PC-9 (cell line): Measurements from ENCODE around the gene PTPRM. TPM values are rescaled to one million over a fixed set of nuclear protein-coding genes. Genes with fewer than 3 reads are reported as not detected.

Experiments
- BruUV-seq: library from RNA; stranded (reverse); fragments of 400-500 nt; replicated peaks from 2 replicates; lab custom pipeline; 2021; lab: Mats Ljungman, UMichigan
- CTCF ChIA-PET: fragments of 300-600 bp; sonication (Branson Sonifier 250); formaldehyde crosslinking; loops from one replicate; lab custom pipeline; 2022; ENCODE audit warnings: antibody characterized with exemption; lab: Charles Lee
- POLR2A ChIA-PET: fragments of 300-600 bp; sonication (Branson Sonifier 250); formaldehyde crosslinking; loops from one replicate; lab custom pipeline; 2022; ENCODE audit warnings: antibody characterized with exemption; ENCODE audit not compliant: unreplicated experiment; lab: Charles Lee
- DNase-seq, 2 experiments: peaks; one replicate each; pipeline versions ENCODE4 v3.0.0 to v3.0.0-alpha.2; 2015 to 2022; ENCODE audit warnings: mixed read lengths in 1 of 2
- H2AFZ ChIP-seq: fragments of 200-600 bp; sonication (generic); 2 replicates; pipeline ENCODE4 v1.8.1; 2017; ENCODE audit warnings: antibody characterized with exemption
- H3F3A ChIP-seq: fragments of 200-600 bp; sonication (generic); 2 replicates; pipeline ENCODE4 v1.8.1; 2017; ENCODE audit warnings: antibody characterized with exemption, mild to moderate bottlenecking, low read depth; ENCODE audit not compliant: insufficient read depth
- H3K27ac ChIP-seq: fragments of 200-600 bp; sonication (generic); 2 replicates; pipeline ENCODE4 v1.6.1; 2016; ENCODE audit warnings: mixed run types
- H3K27me3 ChIP-seq: fragments of 200-600 bp; sonication (generic); 2 replicates; pipeline ENCODE4 v1.6.1; 2016; ENCODE audit warnings: low read depth, mixed run types; ENCODE audit not compliant: insufficient read depth
- H3K36me3 ChIP-seq: fragments of 200-600 bp; sonication (generic); 2 replicates; pipeline ENCODE4 v1.6.1; 2016; ENCODE audit warnings: low read depth, mixed run types
- H3K4me1 ChIP-seq: fragments of 200-600 bp; sonication (generic); replicated peaks from 2 replicates; pipeline ENCODE4 v1.6.1; 2016; ENCODE audit warnings: mixed run types; ENCODE audit not compliant: insufficient read depth
- H3K4me2 ChIP-seq: fragments of 200-600 bp; sonication (generic); 2 replicates; pipeline ENCODE4 v1.6.1; 2017; ENCODE audit warnings: mixed run types
- H3K4me3 ChIP-seq: fragments of 200-600 bp; sonication (generic); 2 replicates; pipeline ENCODE4 v1.6.1; 2016; ENCODE audit warnings: mixed run types
- H3K79me2 ChIP-seq: fragments of 200-600 bp; sonication (generic); 2 replicates; pipeline ENCODE4 v1.6.1; 2017; ENCODE audit warnings: low read depth, mixed run types
- H3K9me2 ChIP-seq: fragments of 200-600 bp; sonication (generic); 2 replicates; pipeline ENCODE4 v1.8.1; 2017; ENCODE audit warnings: mild to moderate bottlenecking; ENCODE audit not compliant: insufficient read depth
- H3K9me3 ChIP-seq: fragments of 200-600 bp; sonication (generic); 2 replicates; pipeline ENCODE4 v1.8.1; 2016; ENCODE audit warnings: low read depth; ENCODE audit not compliant: insufficient read depth
- H4K20me1 ChIP-seq: fragments of 200-600 bp; sonication (generic); 2 replicates; pipeline ENCODE4 v1.8.1; 2017; ENCODE audit not compliant: insufficient read depth
- EZH2 ChIP-seq: fragments of 200-600 bp; sonication (generic); IDR thresholded peaks from 2 replicates; pipeline ENCODE4 v1.8.0; 2017; ENCODE audit warnings: antibody characterized with exemption, low read depth
- intact Hi-C: fragments of 100-400 bp; cut with micrococcal nuclease; formaldehyde crosslinking; loops from one replicate; pipeline ENCODE4 v1.10.0; 2022; ENCODE audit not compliant: unreplicated experiment
- total RNA-seq: library from RNA; stranded (reverse); gene quantifications from 2 replicates; pipeline ENCODE4 v1.2.3, GENCODE V29; 2021
- TF ChIP-seq, protein P1 (sequence below): fragments of 200-600 bp; sonication (generic); conservative IDR thresholded peaks from 2 replicates; pipeline ENCODE4 v1.6.1; 2017; ENCODE audit warnings: mixed run types, antibody characterized with exemption, mild to moderate bottlenecking, moderate library complexity

Gene PTPRM
- total RNA-seq, 1 experiment from 2014 or later, result 32.5 TPM

DNA sequence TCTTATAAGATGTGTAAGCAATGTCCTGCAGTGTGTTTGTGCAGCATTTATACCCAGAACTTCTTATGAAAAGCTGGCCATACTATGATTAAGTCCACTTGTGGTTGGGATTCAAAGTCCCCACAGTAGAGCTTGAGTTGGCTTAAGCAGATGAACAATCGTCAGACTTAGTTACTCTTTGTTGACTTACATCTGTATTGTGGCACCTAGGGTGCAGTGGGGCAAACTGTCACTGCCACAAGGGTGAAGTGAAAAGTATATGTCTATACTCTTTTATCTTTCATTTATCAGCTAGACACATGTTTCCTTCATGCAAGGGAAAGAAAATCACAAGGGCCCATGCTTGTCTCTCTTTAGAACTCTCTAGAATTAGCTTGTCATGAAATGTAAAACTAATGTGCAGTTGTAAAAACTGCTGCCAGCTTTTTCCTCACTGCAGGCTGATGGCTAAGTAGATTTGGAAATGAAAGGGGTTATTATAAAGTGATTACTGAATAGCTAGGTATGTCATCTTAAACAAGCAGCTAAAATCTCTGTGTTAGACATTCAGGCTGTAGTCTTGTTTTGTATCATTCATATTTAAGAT, 474.5 kb downstream of the PTPRM start:
- CTCF ChIA-PET, result no interaction called here
- Histone ChIP-seq H4K20me1 (no peaks in the 10 kb centered on the region), H3K4me1 (no peaks in the 10 kb centered on the region), H3K79me2 (no peaks in the 10 kb centered on the region; the same call in 1 of the 2 replicates), H3K27me3 (no peaks in the 10 kb centered on the region), H2AFZ (no peak overlapping the region), H3K36me3 (no peaks in the 10 kb centered on the region), H3K4me3 (no peak overlapping the region), H3K27ac (no peak overlapping the region), H3K4me2 (no peak overlapping the region), H3F3A (no peaks in the 10 kb centered on the region), H3K9me2 (no peaks in the 10 kb centered on the region), H3K9me3 (no peaks in the 10 kb centered on the region; the same call in 1 of the 2 replicates)
- no TSS peak for BruUV-seq
- POLR2A ChIA-PET, result interaction anchor here (0.7 kb wide), 1 partner anchor 23 kb away, joined by 3 read pairs; no protein-coding TSS in a partner anchor
- intact Hi-C loops, result no loop called here
- no peak for TF ChIP-seq EZH2
- TF ChIP-seq, protein P1, sequence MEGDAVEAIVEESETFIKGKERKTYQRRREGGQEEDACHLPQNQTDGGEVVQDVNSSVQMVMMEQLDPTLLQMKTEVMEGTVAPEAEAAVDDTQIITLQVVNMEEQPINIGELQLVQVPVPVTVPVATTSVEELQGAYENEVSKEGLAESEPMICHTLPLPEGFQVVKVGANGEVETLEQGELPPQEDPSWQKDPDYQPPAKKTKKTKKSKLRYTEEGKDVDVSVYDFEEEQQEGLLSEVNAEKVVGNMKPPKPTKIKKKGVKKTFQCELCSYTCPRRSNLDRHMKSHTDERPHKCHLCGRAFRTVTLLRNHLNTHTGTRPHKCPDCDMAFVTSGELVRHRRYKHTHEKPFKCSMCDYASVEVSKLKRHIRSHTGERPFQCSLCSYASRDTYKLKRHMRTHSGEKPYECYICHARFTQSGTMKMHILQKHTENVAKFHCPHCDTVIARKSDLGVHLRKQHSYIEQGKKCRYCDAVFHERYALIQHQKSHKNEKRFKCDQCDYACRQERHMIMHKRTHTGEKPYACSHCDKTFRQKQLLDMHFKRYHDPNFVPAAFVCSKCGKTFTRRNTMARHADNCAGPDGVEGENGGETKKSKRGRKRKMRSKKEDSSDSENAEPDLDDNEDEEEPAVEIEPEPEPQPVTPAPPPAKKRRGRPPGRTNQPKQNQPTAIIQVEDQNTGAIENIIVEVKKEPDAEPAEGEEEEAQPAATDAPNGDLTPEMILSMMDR, result no peak
- DNase-seq, result no peak

DNA sequence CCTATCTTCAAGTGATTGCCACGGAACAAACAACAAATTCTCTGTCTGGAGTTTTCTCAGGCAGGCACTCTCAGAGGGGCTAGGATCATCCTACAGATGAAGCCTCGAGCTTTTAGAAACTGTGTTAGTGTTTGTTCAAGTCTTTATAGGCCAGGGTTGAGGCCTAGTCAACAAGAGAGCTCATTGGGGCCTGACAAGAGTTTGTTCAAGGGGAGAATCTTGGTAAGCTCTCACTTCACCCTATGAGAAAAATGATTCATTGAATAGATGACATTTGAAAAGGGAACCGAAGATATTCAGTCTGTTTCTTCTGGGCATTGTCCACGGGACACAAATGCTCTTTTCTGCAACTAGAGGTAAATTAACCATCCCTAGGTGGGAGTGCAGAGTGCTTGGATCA, 476.9 kb downstream of the PTPRM start:
- no peaks in the 10 kb centered on the region for H4K20me1 ChIP-seq
- H3F3A ChIP-seq, result no peaks in the 10 kb centered on the region
- no peaks in the 10 kb centered on the region for H3K9me2 ChIP-seq
- intact Hi-C loops, result no loop called here
- no peak for DNase-seq
- no peak overlapping the region for H3K27ac ChIP-seq
- TF ChIP-seq, protein P1, result no peak
- TF ChIP-seq EZH2, result no peak
- no peak overlapping the region for H3K4me3 ChIP-seq
- H3K9me3 ChIP-seq, result no peaks in the 10 kb centered on the region; the same call in 1 of the 2 replicates
- POLR2A ChIA-PET, result no interaction called here
- H2AFZ ChIP-seq, result no peak overlapping the region
- H3K27me3 ChIP-seq, result no peaks in the 10 kb centered on the region
- peaks cover 3% of the 10 kb centered on the region for H3K4me1 ChIP-seq
- BruUV-seq, result no TSS peak
- H3K36me3 ChIP-seq, result no peaks in the 10 kb centered on the region
- no peaks in the 10 kb centered on the region; the same call in 1 of the 2 replicates for H3K79me2 ChIP-seq
- H3K4me2 ChIP-seq, result no peak overlapping the region
- CTCF ChIA-PET, result no interaction called here

DNA sequence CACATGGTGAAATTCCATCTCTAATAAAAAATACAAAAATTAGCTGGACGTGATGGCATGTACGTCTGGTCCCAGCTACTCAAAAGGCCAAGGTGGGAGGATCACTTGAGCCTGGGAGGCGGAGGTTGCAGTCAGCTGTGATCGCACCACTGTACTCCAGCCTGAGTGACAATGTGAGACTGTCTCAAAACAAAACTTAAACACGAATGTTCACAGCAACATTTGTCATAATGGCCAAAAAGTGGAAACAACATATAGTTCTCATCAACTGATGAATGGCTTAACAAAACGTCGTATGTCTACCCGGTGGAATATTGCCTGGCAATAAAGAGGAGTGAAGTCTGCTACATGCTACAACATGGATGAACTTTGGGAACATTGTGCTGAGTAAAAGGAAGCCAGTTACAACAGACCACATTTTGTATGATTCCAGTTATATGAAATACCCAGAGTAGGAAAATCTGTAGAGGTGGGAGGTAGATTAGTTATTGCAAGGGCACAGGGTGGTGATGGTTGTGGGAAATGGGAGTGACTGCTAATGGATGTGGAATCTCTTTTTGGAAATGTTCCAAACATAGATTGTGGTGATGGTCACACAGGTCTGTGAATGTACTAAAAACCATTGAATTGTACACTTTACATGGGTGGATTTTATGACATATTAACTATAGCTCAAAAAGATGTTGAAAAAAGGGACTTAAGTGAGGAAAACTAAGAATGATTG, 478.2 kb downstream of the PTPRM start:
- H3K27ac ChIP-seq, result no peak overlapping the region
- H3K9me2 ChIP-seq, result no peaks in the 10 kb centered on the region
- DNase-seq, result no peak
- intact Hi-C loops, result no loop called here
- no peaks in the 10 kb centered on the region for H3F3A ChIP-seq
- no peaks in the 10 kb centered on the region for H3K27me3 ChIP-seq
- no peaks in the 10 kb centered on the region; the same call in 1 of the 2 replicates for H3K9me3 ChIP-seq
- no TSS peak for BruUV-seq
- peaks cover 7% of the 10 kb centered on the region for H3K4me1 ChIP-seq
- H2AFZ ChIP-seq, result no peak overlapping the region
- H3K4me2 ChIP-seq, result no peak overlapping the region
- no peak overlapping the region for H3K4me3 ChIP-seq
- no peak for TF ChIP-seq EZH2
- TF ChIP-seq, protein P1, result no peak
- no peaks in the 10 kb centered on the region for H3K36me3 ChIP-seq
- no peaks in the 10 kb centered on the region for H4K20me1 ChIP-seq
- H3K79me2 ChIP-seq, result no peaks in the 10 kb centered on the region; the same call in 1 of the 2 replicates
- ChIA-PET POLR2A (no interaction called here), CTCF (no interaction called here)
